ENCODE measurements around the gene SERPINE1.

DNA sequence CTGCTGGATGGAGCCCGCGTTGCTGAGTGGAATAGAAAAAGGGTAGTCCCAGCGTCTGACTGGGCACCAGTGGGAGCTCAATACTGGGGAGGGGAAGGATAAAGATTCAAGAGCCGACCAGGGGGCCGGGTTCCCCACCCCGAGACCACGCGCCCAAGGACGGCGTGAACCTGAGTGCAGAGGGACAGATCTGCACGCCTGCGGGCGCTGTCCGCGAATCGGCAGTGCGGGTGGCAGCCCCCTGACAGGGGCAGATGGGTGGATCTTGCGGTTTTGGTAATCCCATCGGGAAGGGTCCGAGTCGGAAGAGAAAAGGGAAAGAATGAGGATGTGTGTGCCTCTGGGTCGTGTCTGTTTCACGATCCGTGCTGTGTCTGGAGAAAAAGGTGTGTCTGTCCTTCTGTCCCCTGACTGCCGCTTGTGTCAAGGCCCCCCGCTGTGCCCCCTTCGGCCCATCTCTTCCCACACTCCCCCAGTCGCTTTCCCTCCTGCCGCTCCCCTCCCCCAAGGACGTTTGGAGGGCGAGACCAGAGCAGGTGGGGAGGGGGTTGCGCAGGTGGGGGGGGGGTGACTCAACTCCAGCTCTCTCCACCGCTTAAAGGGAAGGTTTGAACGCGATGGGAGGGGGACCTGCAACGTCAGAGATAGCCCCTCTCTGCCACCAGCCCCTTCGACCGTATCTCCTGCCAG, 39.2 kb downstream of the SERPINE1 start:
- TF ChIP-seq TAF1 (IDR thresholded peaks at IDR 0.05; ENCODE audit: borderline replicate concordance, insufficient read depth, low read length) (0 out of 2 replicates have a peak, but pooled peaks have one; percentile 30), FOXP2 (optimal IDR thresholded peaks at IDR 0.05; ENCODE audit: borderline replicate concordance, extremely low read depth, extremely low read length, insufficient read depth) (no peak), SIN3A (IDR thresholded peaks at IDR 0.05; ENCODE audit: borderline replicate concordance, insufficient read depth, low read length) (peak; percentile 26; the same call in 1 of the 2 replicates)
- TF ChIP-seq, protein P1, sequence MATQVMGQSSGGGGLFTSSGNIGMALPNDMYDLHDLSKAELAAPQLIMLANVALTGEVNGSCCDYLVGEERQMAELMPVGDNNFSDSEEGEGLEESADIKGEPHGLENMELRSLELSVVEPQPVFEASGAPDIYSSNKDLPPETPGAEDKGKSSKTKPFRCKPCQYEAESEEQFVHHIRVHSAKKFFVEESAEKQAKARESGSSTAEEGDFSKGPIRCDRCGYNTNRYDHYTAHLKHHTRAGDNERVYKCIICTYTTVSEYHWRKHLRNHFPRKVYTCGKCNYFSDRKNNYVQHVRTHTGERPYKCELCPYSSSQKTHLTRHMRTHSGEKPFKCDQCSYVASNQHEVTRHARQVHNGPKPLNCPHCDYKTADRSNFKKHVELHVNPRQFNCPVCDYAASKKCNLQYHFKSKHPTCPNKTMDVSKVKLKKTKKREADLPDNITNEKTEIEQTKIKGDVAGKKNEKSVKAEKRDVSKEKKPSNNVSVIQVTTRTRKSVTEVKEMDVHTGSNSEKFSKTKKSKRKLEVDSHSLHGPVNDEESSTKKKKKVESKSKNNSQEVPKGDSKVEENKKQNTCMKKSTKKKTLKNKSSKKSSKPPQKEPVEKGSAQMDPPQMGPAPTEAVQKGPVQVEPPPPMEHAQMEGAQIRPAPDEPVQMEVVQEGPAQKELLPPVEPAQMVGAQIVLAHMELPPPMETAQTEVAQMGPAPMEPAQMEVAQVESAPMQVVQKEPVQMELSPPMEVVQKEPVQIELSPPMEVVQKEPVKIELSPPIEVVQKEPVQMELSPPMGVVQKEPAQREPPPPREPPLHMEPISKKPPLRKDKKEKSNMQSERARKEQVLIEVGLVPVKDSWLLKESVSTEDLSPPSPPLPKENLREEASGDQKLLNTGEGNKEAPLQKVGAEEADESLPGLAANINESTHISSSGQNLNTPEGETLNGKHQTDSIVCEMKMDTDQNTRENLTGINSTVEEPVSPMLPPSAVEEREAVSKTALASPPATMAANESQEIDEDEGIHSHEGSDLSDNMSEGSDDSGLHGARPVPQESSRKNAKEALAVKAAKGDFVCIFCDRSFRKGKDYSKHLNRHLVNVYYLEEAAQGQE (IDR thresholded peaks at IDR 0.05; ENCODE audit: insufficient read depth in 1 of 2, low read depth in 2 of 2, low read length in 2 of 2): peak in 1 of 2 experiments; percentile 73; a peak in 1 of 4 replicates
